CD14-positive monocyte (primary cell): Measurements from ENCODE around the gene PARP11. TPM values are rescaled to one million over a fixed set of nuclear protein-coding genes. Genes with fewer than 3 reads are reported as not detected.

Experiments
- DNase-seq, 3 donors: peaks; one replicate each; pipeline ENCODE4 v3.0.0-alpha.2; 2011 to 2022
- H2AFZ ChIP-seq: 2 replicates; pipeline ENCODE4 v1.6.0; 2012; ENCODE audit warnings: mild to moderate bottlenecking, low read depth, low read length, inconsistent platforms; ENCODE audit not compliant: insufficient read depth, poor library complexity, severe bottlenecking
- H3K27ac ChIP-seq, 2 donors: 1 replicate in 1 of 2; 2 replicates in 1 of 2; pipeline ENCODE4 v1.5.1; 2012 to 2013; ENCODE audit warnings: low read length in 2 of 2, control low read depth in 1 of 2, inconsistent platforms in 1 of 2, low read depth in 1 of 2, mild to moderate bottlenecking in 1 of 2
- H3K27me3 ChIP-seq, 2 donors: one replicate each; pipeline versions ENCODE4 v1.6.0 to v1.6.1; 2011 to 2013; ENCODE audit warnings: low read length in 2 of 2; ENCODE audit not compliant: control insufficient read depth in 2 of 2, insufficient read depth in 2 of 2
- H3K36me3 ChIP-seq, 2 donors: replicated peaks in 1 of 2; 1 replicate in 1 of 2; 2 replicates in 1 of 2; pipeline versions ENCODE4 v1.5.1 to v1.6.1; 2012 to 2013; ENCODE audit warnings: low read length in 2 of 2, control low read depth in 1 of 2, inconsistent platforms in 1 of 2, mild to moderate bottlenecking in 1 of 2; ENCODE audit not compliant: insufficient read depth in 2 of 2, control insufficient read depth in 1 of 2
- H3K4me1 ChIP-seq, 2 donors: 1 replicate in 1 of 2; 2 replicates in 1 of 2; pipeline versions ENCODE4 v1.5.1 to v1.6.1; 2012 to 2013; ENCODE audit warnings: low read length in 2 of 2, control low read depth in 1 of 2, inconsistent platforms in 1 of 2, mild to moderate bottlenecking in 1 of 2, moderate library complexity in 1 of 2; ENCODE audit not compliant: insufficient read depth in 2 of 2, control insufficient read depth in 1 of 2
- H3K4me2 ChIP-seq: replicated peaks from 2 replicates; pipeline ENCODE3; 2012; ENCODE audit warnings: low read length, moderate library complexity, mild to moderate bottlenecking; ENCODE audit not compliant: poor library complexity, severe bottlenecking; ENCODE audit errors: extremely low read depth
- H3K4me3 ChIP-seq, 3 experiments: fragments of 200-600 bp in 1 of 3; sonication (generic) in 1 of 3; replicated peaks in 1 of 3; 1 replicate in 2 of 3; 2 replicates in 1 of 3; pipeline ENCODE4 v1.5.1; 2011 to 2013; ENCODE audit warnings: low read length in 3 of 3, mild to moderate bottlenecking in 3 of 3, control low read depth in 2 of 3, low read depth in 2 of 3, inconsistent platforms in 1 of 3, moderate library complexity in 1 of 3
- H3K79me2 ChIP-seq: 2 replicates; pipeline ENCODE4 v1.6.0; 2012; ENCODE audit warnings: mild to moderate bottlenecking, control low read depth, inconsistent platforms, low read length, moderate library complexity; ENCODE audit not compliant: insufficient read depth
- H3K9ac ChIP-seq: 2 replicates; pipeline ENCODE4 v1.6.0; 2017; ENCODE audit warnings: low read length, mild to moderate bottlenecking; ENCODE audit not compliant: insufficient read depth, poor library complexity, severe bottlenecking
- H3K9me3 ChIP-seq, 2 donors: replicated peaks in 1 of 2; 1 replicate in 1 of 2; 2 replicates in 1 of 2; pipeline versions ENCODE4 v1.5.1 to v1.6.1; 2012 to 2013; ENCODE audit warnings: low read length in 2 of 2, control low read depth in 1 of 2; ENCODE audit not compliant: control insufficient read depth in 1 of 2, insufficient read depth in 1 of 2
- H4K20me1 ChIP-seq: 2 replicates; pipeline ENCODE4 v1.6.0; 2012; ENCODE audit warnings: mild to moderate bottlenecking, low read length, control low read depth, moderate library complexity; ENCODE audit not compliant: insufficient read depth
- H3K27ac Mint-ChIP-seq, 7 donors: one replicate each; pipeline ENCODE4 v1.8.0; 2020; ENCODE audit warnings: mild to moderate bottlenecking in 7 of 7, mixed read lengths in 7 of 7, moderate library complexity in 6 of 7, inconsistent platforms in 2 of 7
- H3K27me3 Mint-ChIP-seq, 3 donors: one replicate each; pipeline ENCODE4 v1.8.0; 2021 to 2022; ENCODE audit warnings: low read depth in 3 of 3, mild to moderate bottlenecking in 3 of 3, mixed read lengths in 3 of 3, moderate library complexity in 3 of 3, inconsistent platforms in 1 of 3
- H3K36me3 Mint-ChIP-seq, 2 donors: one replicate each; pipeline ENCODE4 v1.8.0; 2020; ENCODE audit warnings: mixed read lengths in 2 of 2, inconsistent platforms in 1 of 2, mild to moderate bottlenecking in 1 of 2
- H3K4me1 Mint-ChIP-seq: one replicate; pipeline ENCODE4 v1.8.0; 2020; ENCODE audit warnings: mild to moderate bottlenecking, mixed read lengths
- H3K4me3 Mint-ChIP-seq, 2 donors: one replicate each; pipeline ENCODE4 v1.8.0; 2020; ENCODE audit warnings: mild to moderate bottlenecking in 2 of 2, mixed read lengths in 2 of 2, moderate library complexity in 1 of 2
- H3K9me3 Mint-ChIP-seq, 7 donors: one replicate each; pipeline ENCODE4 v1.8.0; 2020 to 2022; ENCODE audit warnings: mixed read lengths in 7 of 7, mild to moderate bottlenecking in 6 of 7, moderate library complexity in 6 of 7, inconsistent platforms in 2 of 7
- CTCF ChIP-seq: fragments of 200-600 bp; IDR thresholded peaks from one replicate; pipeline ENCODE4 v1.8.0; 2022; ENCODE audit warnings: antibody characterized with exemption, mild to moderate bottlenecking
- WGBS: methylation state at CpG from one replicate; pipeline ENCODE4 v1.1.5; 2013; ENCODE audit warnings: missing lambda C conversion rate; ENCODE audit not compliant: insufficient coverage; 5-methylcytosine and 5-hydroxymethylcytosine counted together
- intact Hi-C, 2 donors: fragments of 100-400 bp; cut with micrococcal nuclease; formaldehyde crosslinking; loops; one replicate each; pipeline versions ENCODE4 v1.15.0 to v1.15.1; 2023
- polyA plus RNA-seq, 3 donors: library from polyadenylated mRNA; depleted of rRNA in 1 of 3; unstranded in 2 of 3; stranded (reverse) in 1 of 3; fragments of 300-500 nt in 2 of 3; fragments of >200 nt in 1 of 3; fragmentation: Illumina TruSeq in 2 of 3; gene quantifications; 1 replicate in 2 of 3; 2 replicates in 1 of 3; pipeline ENCODE4 v1.2.3, GENCODE V29; 2012 to 2021

Gene PARP11
- polyA plus RNA-seq, 3 donors = 3.2 to 6.2 (median 5.4) TPM

GRCh38 chr12:3803865-3804472 lies 69.2 kb downstream of the PARP11 start:
- peak; percentile 82 for TF ChIP-seq CTCF
- Mint-ChIP-seq H3K36me3 (peaks cover 32 to 33% of the 10 kb centered on the region in 2 donors), H3K9me3 (no peaks in the 10 kb centered on the region), H3K4me1 (no peaks in the 10 kb centered on the region), H3K4me3 (no peak overlapping the region), H3K27ac (peak overlapping the region in 1 of 7 donors; percentile 30), H3K27me3 (no peaks in the 10 kb centered on the region)
- Histone ChIP-seq H3K27ac (no peak overlapping the region), H3K27me3 (no peaks in the 10 kb centered on the region), H3K4me1 (no peaks in the 10 kb centered on the region), H3K9me3 (no peaks in the 10 kb centered on the region), H3K79me2 (no peaks in the 10 kb centered on the region), H4K20me1 (no peaks in the 10 kb centered on the region), H3K4me3 (no peak overlapping the region), H3K9ac (no peak overlapping the region), H3K4me2 (no peak overlapping the region), H3K36me3 (peaks cover 12 to 45% of the 10 kb centered on the region in 2 donors), H2AFZ (no peak overlapping the region)
- WGBS = 56% methylated on average over 12 of the region's 14 CpGs
- intact Hi-C loops = loop anchor here (2.0 kb wide), 2 partner anchors 501 to 503 kb away; no protein-coding TSS in a partner anchor
- peak; percentile 46 to 64 (median 64) for DNase-seq

- no peaks in the 10 kb centered on the region for H3K4me1 Mint-ChIP-seq
Measured at GRCh38 chr12:3802721-3803120, 70.5 kb downstream of the PARP11 start.

More at GRCh38 chr12:3802721-3803120, 70.5 kb downstream of the PARP11 start:
- Mint-ChIP-seq H3K27me3 (no peaks in the 10 kb centered on the region), H3K36me3 (peaks cover 34 to 35% of the 10 kb centered on the region in 2 donors), H3K27ac (no peak overlapping the region), H3K4me3 (no peak overlapping the region), H3K9me3 (no peaks in the 10 kb centered on the region)
- no peak for DNase-seq
- no peaks in the 10 kb centered on the region for H3K9me3 ChIP-seq
- no peak for TF ChIP-seq CTCF
- no peak overlapping the region for H3K4me2 ChIP-seq
- no peaks in the 10 kb centered on the region for H3K79me2 ChIP-seq
- H3K4me1 ChIP-seq = no peaks in the 10 kb centered on the region
- no peak overlapping the region for H3K27ac ChIP-seq
- no peak overlapping the region for H3K4me3 ChIP-seq
- no peaks in the 10 kb centered on the region for H3K27me3 ChIP-seq
- no peaks in the 10 kb centered on the region for H4K20me1 ChIP-seq
- H3K9ac ChIP-seq = no peak overlapping the region
- H3K36me3 ChIP-seq = peaks cover 7 to 49% of the 10 kb centered on the region in 2 donors
- intact Hi-C loops = loop anchor here in 1 of 2 donors (2.0 kb wide), 1 partner anchor 500 kb away; no protein-coding TSS in a partner anchor
- WGBS = 98% methylated on average over 5 of the region's 5 CpGs
- no peak overlapping the region for H2AFZ ChIP-seq
